PFSK-1 (cell line): ENCODE results near the gene CEMIP2.

Source experiments
- FOXP2 ChIP-seq: optimal IDR thresholded peaks from 2 replicates; pipeline ENCODE3; 2011; ENCODE audit warnings: borderline replicate concordance, control low read depth, inconsistent platforms; ENCODE audit not compliant: insufficient read depth; ENCODE audit errors: extremely low read length, extremely low read depth
- POLR2AphosphoS5 ChIP-seq: IDR thresholded peaks from 2 replicates; pipeline ENCODE4 v1.6.1; 2012; ENCODE audit warnings: low read depth, mild to moderate bottlenecking, control low read depth, low read length, moderate library complexity
- SIN3A ChIP-seq: IDR thresholded peaks from 2 replicates; pipeline ENCODE4 v1.6.1; 2012; ENCODE audit warnings: mild to moderate bottlenecking, low read length, moderate library complexity, borderline replicate concordance; ENCODE audit not compliant: insufficient read depth
- TAF1 ChIP-seq: IDR thresholded peaks from 2 replicates; pipeline ENCODE4 v1.6.1; 2012; ENCODE audit warnings: low read length, control low read depth, borderline replicate concordance; ENCODE audit not compliant: insufficient read depth
- TF ChIP-seq, protein P1 (sequence below), 2 experiments: IDR thresholded peaks; 2 replicates each; pipeline versions ENCODE4 v1.6.1 to v1.8.0; 2011 to 2012; ENCODE audit warnings: low read depth in 2 of 2, low read length in 2 of 2, control low read depth in 1 of 2, inconsistent platforms in 1 of 2, mild to moderate bottlenecking in 1 of 2, moderate library complexity in 1 of 2; ENCODE audit not compliant: insufficient read depth in 1 of 2

The CEMIP2 gene

DNA sequence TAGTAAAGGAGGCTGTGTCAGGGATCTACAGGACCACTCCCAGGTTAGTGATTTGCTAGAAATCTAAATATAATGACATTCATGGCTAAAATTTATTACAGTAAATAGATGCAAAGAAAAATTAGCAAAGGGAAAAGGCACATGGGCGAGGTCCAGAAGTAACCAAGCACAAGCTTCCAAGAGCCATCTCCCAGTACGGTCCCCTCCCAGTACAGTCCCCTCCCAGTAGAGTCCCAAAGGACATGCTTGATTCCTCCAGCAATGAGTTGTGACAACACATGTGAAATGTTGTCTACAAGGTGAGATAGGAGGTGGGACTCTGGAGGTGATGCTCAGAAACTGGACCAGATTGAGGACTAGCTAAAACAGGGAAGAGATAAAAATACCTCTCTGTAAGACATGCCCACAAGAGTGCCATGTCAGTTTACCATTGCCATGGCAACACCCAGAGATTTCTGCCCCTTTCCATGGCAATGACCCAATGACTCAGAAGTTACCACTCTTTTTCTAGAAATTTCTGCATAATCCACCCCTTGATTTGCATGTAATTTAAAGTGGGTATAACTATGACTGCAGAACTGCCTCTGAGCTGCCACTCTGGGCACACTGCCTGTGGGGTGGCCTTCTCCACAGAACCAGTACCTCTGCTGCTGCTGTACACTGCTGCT, 27.9 kb upstream of the CEMIP2 start:
- TF ChIP-seq SIN3A (no peak), POLR2AphosphoS5 (no peak), TAF1 (no peak), FOXP2 (no peak)
- TF ChIP-seq, protein P1, sequence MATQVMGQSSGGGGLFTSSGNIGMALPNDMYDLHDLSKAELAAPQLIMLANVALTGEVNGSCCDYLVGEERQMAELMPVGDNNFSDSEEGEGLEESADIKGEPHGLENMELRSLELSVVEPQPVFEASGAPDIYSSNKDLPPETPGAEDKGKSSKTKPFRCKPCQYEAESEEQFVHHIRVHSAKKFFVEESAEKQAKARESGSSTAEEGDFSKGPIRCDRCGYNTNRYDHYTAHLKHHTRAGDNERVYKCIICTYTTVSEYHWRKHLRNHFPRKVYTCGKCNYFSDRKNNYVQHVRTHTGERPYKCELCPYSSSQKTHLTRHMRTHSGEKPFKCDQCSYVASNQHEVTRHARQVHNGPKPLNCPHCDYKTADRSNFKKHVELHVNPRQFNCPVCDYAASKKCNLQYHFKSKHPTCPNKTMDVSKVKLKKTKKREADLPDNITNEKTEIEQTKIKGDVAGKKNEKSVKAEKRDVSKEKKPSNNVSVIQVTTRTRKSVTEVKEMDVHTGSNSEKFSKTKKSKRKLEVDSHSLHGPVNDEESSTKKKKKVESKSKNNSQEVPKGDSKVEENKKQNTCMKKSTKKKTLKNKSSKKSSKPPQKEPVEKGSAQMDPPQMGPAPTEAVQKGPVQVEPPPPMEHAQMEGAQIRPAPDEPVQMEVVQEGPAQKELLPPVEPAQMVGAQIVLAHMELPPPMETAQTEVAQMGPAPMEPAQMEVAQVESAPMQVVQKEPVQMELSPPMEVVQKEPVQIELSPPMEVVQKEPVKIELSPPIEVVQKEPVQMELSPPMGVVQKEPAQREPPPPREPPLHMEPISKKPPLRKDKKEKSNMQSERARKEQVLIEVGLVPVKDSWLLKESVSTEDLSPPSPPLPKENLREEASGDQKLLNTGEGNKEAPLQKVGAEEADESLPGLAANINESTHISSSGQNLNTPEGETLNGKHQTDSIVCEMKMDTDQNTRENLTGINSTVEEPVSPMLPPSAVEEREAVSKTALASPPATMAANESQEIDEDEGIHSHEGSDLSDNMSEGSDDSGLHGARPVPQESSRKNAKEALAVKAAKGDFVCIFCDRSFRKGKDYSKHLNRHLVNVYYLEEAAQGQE (IDR thresholded peaks at IDR 0.05; ENCODE audit: insufficient read depth in 1 of 2, low read depth in 2 of 2, low read length in 2 of 2) = no peak

DNA sequence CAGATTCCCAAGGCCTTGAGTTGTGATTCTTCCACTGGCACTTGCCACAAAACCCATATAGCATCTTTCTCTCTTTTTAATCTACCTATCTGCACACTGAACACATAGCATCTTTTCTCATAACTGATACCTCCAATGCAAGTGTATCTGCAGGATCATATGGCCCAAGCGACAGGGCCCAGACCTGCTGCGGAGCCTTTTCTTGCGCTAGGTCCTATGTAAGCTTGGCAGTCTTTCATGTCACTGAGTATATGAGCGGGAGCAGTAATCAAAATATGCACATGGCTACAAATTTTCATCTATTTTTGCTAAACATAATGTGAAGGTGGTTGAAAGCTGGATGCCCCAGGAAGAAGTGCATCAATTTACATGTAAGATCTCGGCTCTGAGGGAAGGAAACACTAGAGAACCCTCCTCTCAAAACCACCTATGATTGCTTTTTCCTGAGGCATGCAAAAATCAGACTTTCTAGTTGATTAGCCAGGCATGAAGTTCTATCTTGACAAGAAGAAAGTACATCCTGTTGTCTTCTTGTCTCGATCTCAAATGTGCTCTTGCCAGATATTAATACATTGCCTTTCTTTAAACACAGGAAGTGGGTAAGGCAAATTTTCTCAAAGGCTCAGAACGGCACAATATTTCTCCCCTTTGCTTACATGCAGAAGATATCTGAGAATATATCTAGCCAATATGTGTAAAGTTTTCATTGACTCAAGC, 26.9 kb upstream of the CEMIP2 start:
- TF ChIP-seq TAF1 (no peak), POLR2AphosphoS5 (no peak), SIN3A (no peak), FOXP2 (no peak)
- TF ChIP-seq, protein P1 (IDR thresholded peaks at IDR 0.05; ENCODE audit: insufficient read depth in 1 of 2, low read depth in 2 of 2, low read length in 2 of 2) = no peak

GRCh38 chr9:71793386-71794105, 25.2 kb upstream of the CEMIP2 start:
- no peak for TF ChIP-seq TAF1
- TF ChIP-seq FOXP2 = no peak
- no peak for TF ChIP-seq POLR2AphosphoS5
- no peak for TF ChIP-seq SIN3A
- TF ChIP-seq, protein P1 (IDR thresholded peaks at IDR 0.05; ENCODE audit: insufficient read depth in 1 of 2, low read depth in 2 of 2, low read length in 2 of 2) = no peak

DNA sequence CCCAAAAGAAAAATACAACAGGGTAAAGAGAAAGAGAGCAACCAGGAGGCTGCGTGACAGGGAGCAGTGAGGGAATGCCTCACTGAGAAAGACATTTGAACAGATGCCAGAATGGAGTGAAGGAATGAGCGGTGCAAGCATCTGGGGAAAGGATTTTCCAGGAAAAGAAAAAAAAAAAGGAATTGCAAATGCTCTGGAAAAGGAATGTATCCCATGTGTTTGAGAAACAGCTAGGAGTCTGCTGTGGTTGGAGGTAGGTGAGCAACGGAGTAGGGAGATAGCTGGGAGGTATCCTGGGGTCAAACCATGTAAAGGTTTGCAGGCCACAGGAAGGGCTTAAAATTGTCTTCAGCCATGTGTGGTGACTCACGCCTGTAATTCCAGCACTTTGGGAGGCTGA, 23.6 kb upstream of the CEMIP2 start:
- TF ChIP-seq SIN3A = no peak
- no peak for TF ChIP-seq POLR2AphosphoS5
- TF ChIP-seq FOXP2 = no peak
- no peak for TF ChIP-seq TAF1
- TF ChIP-seq, protein P1 (IDR thresholded peaks at IDR 0.05; ENCODE audit: insufficient read depth in 1 of 2, low read depth in 2 of 2, low read length in 2 of 2) = no peak
